Endodermal cell (in vitro differentiated cells): ENCODE measurements around the gene GALP. TPM values are rescaled to one million over a fixed set of nuclear protein-coding genes. Genes with fewer than 3 reads are reported as not detected.

Experiments
- DNase-seq: peaks from one replicate; pipeline ENCODE4 v3.0.0-alpha.2; 2017
- H3K27ac ChIP-seq: 2 replicates; pipeline ENCODE4 v1.5.1; 2013; ENCODE audit warnings: mild to moderate bottlenecking, low read depth, low read length, moderate library complexity
- H3K27me3 ChIP-seq: 2 replicates; pipeline ENCODE4 v1.6.1; 2013; ENCODE audit warnings: mild to moderate bottlenecking, low read length, moderate library complexity; ENCODE audit not compliant: insufficient read depth, control insufficient read depth, poor library complexity, severe bottlenecking
- H3K36me3 ChIP-seq: 2 replicates; pipeline ENCODE4 v1.7.0; 2013; ENCODE audit warnings: mild to moderate bottlenecking, low read length, moderate library complexity; ENCODE audit not compliant: control insufficient read depth, insufficient read depth
- H3K4me1 ChIP-seq: one replicate; pipeline ENCODE4 v1.7.0; 2013; ENCODE audit warnings: low read length; ENCODE audit not compliant: control insufficient read depth, insufficient read depth
- H3K4me3 ChIP-seq: 2 replicates; pipeline ENCODE4 v1.5.1; 2013; ENCODE audit warnings: mild to moderate bottlenecking, low read length, moderate library complexity
- H3K9ac ChIP-seq: 2 replicates; pipeline ENCODE4 v1.6.1; 2013; ENCODE audit warnings: mild to moderate bottlenecking, low read length, moderate library complexity; ENCODE audit not compliant: poor library complexity, severe bottlenecking; ENCODE audit errors: extremely low read depth
- H3K9me3 ChIP-seq: 2 replicates; pipeline ENCODE4 v1.6.1; 2013; ENCODE audit warnings: mild to moderate bottlenecking, low read length, moderate library complexity; ENCODE audit not compliant: control insufficient read depth
- H3K27ac Mint-ChIP-seq: 2 replicates; pipeline ENCODE4 v1.8.0; 2020; ENCODE audit warnings: mixed read lengths
- H3K27me3 Mint-ChIP-seq: 2 replicates; pipeline ENCODE4 v1.8.0; 2021; ENCODE audit warnings: mild to moderate bottlenecking, mixed read lengths; ENCODE audit not compliant: insufficient read depth
- H3K36me3 Mint-ChIP-seq: 2 replicates; pipeline ENCODE4 v1.8.0; 2020; ENCODE audit warnings: low read depth, mixed read lengths
- H3K4me1 Mint-ChIP-seq: 2 replicates; pipeline ENCODE4 v1.8.0; 2020; ENCODE audit warnings: mixed read lengths
- H3K4me3 Mint-ChIP-seq: 2 replicates; pipeline ENCODE4 v1.8.0; 2020; ENCODE audit warnings: mild to moderate bottlenecking, moderate library complexity, mixed read lengths
- H3K9me3 Mint-ChIP-seq: 2 replicates; pipeline ENCODE4 v1.8.0; 2020; ENCODE audit warnings: mild to moderate bottlenecking, mixed read lengths
- WGBS, 2 experiments: methylation state at CpG; one replicate each; pipeline versions ENCODE4 v1.1.5 to v1.1.7; 2013; ENCODE audit warnings: missing lambda C conversion rate in 2 of 2, mixed read lengths in 1 of 2; ENCODE audit not compliant: insufficient coverage in 1 of 2, insufficient read length in 1 of 2; 5-methylcytosine and 5-hydroxymethylcytosine counted together
- total RNA-seq, 2 donors: library from RNA; stranded (reverse); fragmentation: NEBNext Ultra II Directional in 1 of 2; extraction: Animal tissue kit (Norgen Biotek cat#: 25700) in 1 of 2; gene quantifications; 2 replicates in 1 of 2; 3 replicates in 1 of 2; pipeline ENCODE4 v1.2.1, GENCODE V29; 2021
- TF ChIP-seq, protein P1 (sequence below): fragments of 200-600 bp; sonication (generic); conservative IDR thresholded peaks from 2 replicates; pipeline ENCODE4 v1.5.0; 2021; ENCODE audit warnings: antibody characterized with exemption, mild to moderate bottlenecking

Gene GALP
- total RNA-seq, 2 donors from 2014 or later, result 0.40 TPM; not detected in 1

DNA sequence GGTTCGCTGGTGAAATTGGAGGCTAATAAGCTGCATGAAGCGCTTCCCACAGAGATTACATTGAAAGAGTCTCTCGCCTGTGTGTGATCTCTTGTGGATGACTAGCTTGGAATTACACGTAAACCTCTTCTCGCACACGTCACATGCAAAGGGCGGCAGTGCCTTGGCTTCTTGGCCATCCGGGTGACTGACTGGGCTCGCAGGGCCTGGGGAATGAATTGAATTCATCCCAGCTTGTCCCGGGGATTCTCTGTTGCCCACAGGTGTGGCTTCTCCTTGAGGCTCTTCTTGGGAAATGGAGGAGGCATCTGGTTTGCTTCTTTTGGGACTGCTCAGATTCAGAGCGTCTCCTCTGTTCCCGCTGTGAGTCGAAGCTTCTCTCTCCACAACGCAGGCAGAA lies 46.0 kb downstream of the GALP start:
- Histone ChIP-seq H3K27me3 (no peaks in the 10 kb centered on the region), H3K9ac (no peak overlapping the region), H3K4me3 (no peak overlapping the region), H3K9me3 (no peaks in the 10 kb centered on the region), H3K4me1 (no peaks in the 10 kb centered on the region), H3K36me3 (no peaks in the 10 kb centered on the region), H3K27ac (no peak overlapping the region)
- TF ChIP-seq, protein P1, sequence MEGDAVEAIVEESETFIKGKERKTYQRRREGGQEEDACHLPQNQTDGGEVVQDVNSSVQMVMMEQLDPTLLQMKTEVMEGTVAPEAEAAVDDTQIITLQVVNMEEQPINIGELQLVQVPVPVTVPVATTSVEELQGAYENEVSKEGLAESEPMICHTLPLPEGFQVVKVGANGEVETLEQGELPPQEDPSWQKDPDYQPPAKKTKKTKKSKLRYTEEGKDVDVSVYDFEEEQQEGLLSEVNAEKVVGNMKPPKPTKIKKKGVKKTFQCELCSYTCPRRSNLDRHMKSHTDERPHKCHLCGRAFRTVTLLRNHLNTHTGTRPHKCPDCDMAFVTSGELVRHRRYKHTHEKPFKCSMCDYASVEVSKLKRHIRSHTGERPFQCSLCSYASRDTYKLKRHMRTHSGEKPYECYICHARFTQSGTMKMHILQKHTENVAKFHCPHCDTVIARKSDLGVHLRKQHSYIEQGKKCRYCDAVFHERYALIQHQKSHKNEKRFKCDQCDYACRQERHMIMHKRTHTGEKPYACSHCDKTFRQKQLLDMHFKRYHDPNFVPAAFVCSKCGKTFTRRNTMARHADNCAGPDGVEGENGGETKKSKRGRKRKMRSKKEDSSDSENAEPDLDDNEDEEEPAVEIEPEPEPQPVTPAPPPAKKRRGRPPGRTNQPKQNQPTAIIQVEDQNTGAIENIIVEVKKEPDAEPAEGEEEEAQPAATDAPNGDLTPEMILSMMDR, result peak; percentile 48
- Mint-ChIP-seq H3K36me3 (peaks cover 28% of the 10 kb centered on the region), H3K27me3 (peaks cover 17% of the 10 kb centered on the region), H3K4me1 (peaks cover 2% of the 10 kb centered on the region), H3K4me3 (no peak overlapping the region), H3K9me3 (no peaks in the 10 kb centered on the region), H3K27ac (no peak overlapping the region)
- 94 to 98% methylated on average over 13 to 14 of the region's 14 CpGs for WGBS, 2 experiments
- DNase-seq, result no peak

DNA sequence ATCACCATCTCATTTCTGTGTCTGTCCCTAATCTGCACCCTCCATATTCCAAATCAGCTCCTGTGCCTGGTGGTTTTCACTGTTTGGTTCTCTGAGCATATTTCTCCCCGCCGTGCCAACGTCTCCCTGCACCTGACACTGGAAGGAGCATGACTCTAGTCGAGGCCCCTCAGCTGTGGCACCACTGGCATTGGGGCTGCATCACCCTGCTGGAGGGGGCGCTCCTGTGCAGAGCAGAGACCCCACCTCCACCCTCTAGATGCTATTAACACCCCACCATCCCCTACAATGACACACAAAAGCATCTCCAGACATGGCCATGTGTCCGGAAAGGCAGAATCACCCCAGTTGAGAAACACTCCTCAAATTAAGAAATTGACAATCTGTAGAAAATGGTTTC lies 47.1 kb downstream of the GALP start:
- Mint-ChIP-seq H3K9me3 (no peaks in the 10 kb centered on the region), H3K4me3 (no peak overlapping the region), H3K36me3 (peaks cover 28% of the 10 kb centered on the region), H3K4me1 (no peaks in the 10 kb centered on the region), H3K27me3 (peaks cover 12% of the 10 kb centered on the region), H3K27ac (no peak overlapping the region)
- no peaks in the 10 kb centered on the region for H3K9me3 ChIP-seq
- DNase-seq, result no peak
- H3K4me3 ChIP-seq, result no peak overlapping the region
- no peaks in the 10 kb centered on the region for H3K27me3 ChIP-seq
- H3K27ac ChIP-seq, result no peak overlapping the region
- TF ChIP-seq, protein P1, result peak; percentile 28
- no peaks in the 10 kb centered on the region for H3K36me3 ChIP-seq
- H3K4me1 ChIP-seq, result no peaks in the 10 kb centered on the region
- H3K9ac ChIP-seq, result no peak overlapping the region
- 83 to 100% methylated on average over 3 to 6 of the region's 6 CpGs for WGBS, 2 experiments

DNA sequence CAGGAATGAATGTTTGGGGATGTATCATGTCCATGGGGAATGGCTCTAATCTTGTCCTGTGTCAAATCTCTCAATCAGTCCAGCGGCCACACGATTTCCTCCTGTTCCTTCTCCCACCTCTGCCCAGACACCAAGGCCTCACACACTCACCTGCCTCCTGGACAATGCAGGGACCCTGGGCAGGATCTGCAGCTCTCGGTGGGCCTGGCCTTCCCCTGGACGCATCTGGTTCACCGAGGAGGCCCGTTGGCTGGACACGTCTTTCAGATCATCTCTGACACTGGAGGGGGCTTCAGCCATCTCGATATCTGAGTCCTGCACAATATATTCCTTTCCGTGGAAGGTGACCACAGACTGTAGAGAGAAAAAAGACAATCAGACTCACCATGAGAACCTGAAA lies 47.7 kb downstream of the GALP start:
- Mint-ChIP-seq H3K4me1 (no peaks in the 10 kb centered on the region), H3K9me3 (no peaks in the 10 kb centered on the region), H3K36me3 (peaks cover 28% of the 10 kb centered on the region), H3K4me3 (no peak overlapping the region), H3K27me3 (peaks cover 12% of the 10 kb centered on the region), H3K27ac (no peak overlapping the region)
- no peaks in the 10 kb centered on the region for H3K27me3 ChIP-seq
- no peak overlapping the region for H3K4me3 ChIP-seq
- H3K9ac ChIP-seq, result no peak overlapping the region
- H3K27ac ChIP-seq, result no peak overlapping the region
- H3K4me1 ChIP-seq, result no peaks in the 10 kb centered on the region
- WGBS, 2 experiments, result 88 to 89% methylated on average over 9 of the region's 9 CpGs
- TF ChIP-seq, protein P1, result no peak
- DNase-seq, result no peak
- no peaks in the 10 kb centered on the region for H3K36me3 ChIP-seq
- H3K9me3 ChIP-seq, result no peaks in the 10 kb centered on the region

Other genes starting within 250 kb of the GALP start
- gene NLRP13, start 243.7 kb upstream of the GALP start, total RNA-seq, result not detected
- gene NLRP8, start 228.2 kb upstream of the GALP start, total RNA-seq, result not detected
- gene NLRP5, start 189.2 kb upstream of the GALP start, total RNA-seq, result not detected
- gene ZNF787, start 54.7 kb upstream of the GALP start, total RNA-seq, result 10 to 100 TPM; 42.1 to 43.7 TPM
- 10 to 100 TPM; 50.2 to 58.8 TPM for gene ZNF444, start 34.7 kb upstream of the GALP start, total RNA-seq
- gene ZSCAN5B, start 21.8 kb downstream of the GALP start, total RNA-seq, result not detected
- not detected for gene ZSCAN5C, start 26.3 kb downstream of the GALP start, total RNA-seq
- not detected for gene EDDM13, start 96.7 kb downstream of the GALP start, total RNA-seq
- gene ZSCAN5A, start 138.8 kb downstream of the GALP start, total RNA-seq, result 10 to 100 TPM; 11.9 to 20.8 TPM
- gene ZNF582, start 217.5 kb downstream of the GALP start, total RNA-seq, result 1 to 10 TPM; 6.4 to 6.8 TPM
- gene ZNF583, start 228.3 kb downstream of the GALP start, total RNA-seq, result 1 to 10 TPM; 4.0 to 5.5 TPM